K562 (cell line): ENCODE data around the gene PHF20. TPM values are rescaled to one million over a fixed set of nuclear protein-coding genes. Genes with fewer than 3 reads are reported as not detected.

ENCODE experiments used
- C11orf30 ChIP-seq: fragments of 450-650 bp; IDR thresholded peaks from 2 replicates; pipeline ENCODE4 v1.6.1; 2016; ENCODE audit warnings: low read depth, mild to moderate bottlenecking
- CCNT2 ChIP-seq: IDR thresholded peaks from 2 replicates; pipeline ENCODE4 v1.6.1; 2011; ENCODE audit warnings: borderline replicate concordance, low read depth, mild to moderate bottlenecking, moderate library complexity, mixed read lengths, low read length; ENCODE audit not compliant: insufficient read length; ENCODE audit errors: extremely low read depth
- CEBPB ChIP-seq: fragments of 450-650 bp; IDR thresholded peaks from 2 replicates; pipeline ENCODE4 v1.6.1; 2016; ENCODE audit warnings: missing genetic modification characterization, missing compliant biosample characterization
- CGGBP1 ChIP-seq: fragments of 250-450 bp; sonication (Bioruptor Pico); IDR thresholded peaks from 2 replicates; pipeline ENCODE4 v1.9.0; 2021; ENCODE audit warnings: mild to moderate bottlenecking
- ELF1 ChIP-seq: fragments of 200-800 bp; sonication (Bioruptor generic); IDR thresholded peaks from 2 replicates; pipeline ENCODE4 v1.6.1; 2016; ENCODE audit warnings: missing genetic modification characterization, missing compliant biosample characterization
- GABPA ChIP-seq: fragments of 200-800 bp; sonication (Bioruptor generic); conservative IDR thresholded peaks from 2 replicates; pipeline ENCODE4 v1.6.1; 2016; ENCODE audit warnings: low read depth, missing genetic modification characterization, missing compliant biosample characterization
- GATA2 ChIP-seq: sonication (generic); formaldehyde crosslinking; IDR thresholded peaks from 2 replicates; pipeline ENCODE4 v1.4.0; 2020; ENCODE audit warnings: mild to moderate bottlenecking, missing genetic modification reagents
- GTF2F1 ChIP-seq: IDR thresholded peaks from 2 replicates; pipeline ENCODE4 v1.6.1; 2011; ENCODE audit warnings: low read depth, low read length, improper control_type of control experiment
- PTBP1 ChIP-seq: fragments of 200-400 bp; formaldehyde crosslinking; IDR thresholded peaks from 2 replicates; pipeline ENCODE4 v1.6.1; 2017; ENCODE audit warnings: low read depth, low read length
- RAD51 ChIP-seq: fragments of 450-650 bp; IDR thresholded peaks from 2 replicates; pipeline ENCODE4 v1.7.1; 2016; ENCODE audit warnings: low read depth, mild to moderate bottlenecking, borderline replicate concordance
- RBBP5 ChIP-seq: fragments of 200-600 bp; sonication (generic); IDR thresholded peaks from 2 replicates; pipeline ENCODE4 v1.6.1; 2012; ENCODE audit warnings: borderline replicate concordance, mild to moderate bottlenecking, low read length, control low read depth, inconsistent platforms; ENCODE audit not compliant: insufficient read depth, poor library complexity, severe bottlenecking
- TEAD1 ChIP-seq, 2 experiments: fragments of 450-650 bp in 1 of 2; sonication (generic) in 1 of 2; formaldehyde crosslinking; IDR thresholded peaks; 2 replicates each; pipeline versions ENCODE4 v1.4.0 to v1.8.0; 2020 to 2022; ENCODE audit warnings: mild to moderate bottlenecking in 2 of 2, missing genetic modification reagents in 1 of 2
- XRCC3 ChIP-seq: fragments of 450-650 bp; IDR thresholded peaks from 2 replicates; pipeline ENCODE4 v1.6.1; 2017; ENCODE audit warnings: mild to moderate bottlenecking, moderate library complexity
- ZBTB33 ChIP-seq: sonication (generic); formaldehyde crosslinking; IDR thresholded peaks from 2 replicates; pipeline ENCODE4 v1.8.1; 2023; ENCODE audit warnings: mild to moderate bottlenecking, missing genetic modification reagents
- ZFP36 ChIP-seq: fragments of 150-350 bp; IDR thresholded peaks from 2 replicates; pipeline ENCODE4 v1.6.1; 2018; ENCODE audit warnings: low read length, low read depth; ENCODE audit not compliant: partially characterized antibody
- ZNF12 ChIP-seq: sonication (generic); formaldehyde crosslinking; IDR thresholded peaks from 2 replicates; pipeline ENCODE4 v1.4.0; 2020; ENCODE audit warnings: mild to moderate bottlenecking, missing genetic modification reagents
- ZNF639 ChIP-seq, 2 experiments: fragments of 200-800 bp in 1 of 2; sonication (Bioruptor generic) in 1 of 2; sonication (generic) in 1 of 2; formaldehyde crosslinking in 1 of 2; IDR thresholded peaks in 1 of 2; conservative IDR thresholded peaks in 1 of 2; 2 replicates each; pipeline versions ENCODE4 v1.5.0 to v1.6.1; 2016 to 2020; ENCODE audit warnings: missing compliant biosample characterization in 1 of 2, missing genetic modification characterization in 1 of 2, missing genetic modification reagents in 1 of 2
- polyA plus RNA-seq, 8 experiments: library from polyadenylated mRNA; depleted of rRNA in 4 of 8; stranded (reverse) in 5 of 8; unstranded in 3 of 8; fragments of >200 nt; fragmentation: Nextera tagmentation in 2 of 8; fragmentation: Illumina TruSeq in 1 of 8; extraction: Ambion mirVana in 2 of 8; extraction: Trizol in 1 of 8; gene quantifications; 2 replicates each; pipeline versions ENCODE4 v1.2.1 to v1.2.3, GENCODE V29; 2011 to 2014; ENCODE audit warnings: inconsistent platforms in 1 of 8, missing spikeins in 1 of 8
- total RNA-seq, 7 experiments: library from RNA; depleted of rRNA in 6 of 7; stranded (reverse); fragments of >200 nt in 6 of 7; fragmentation: Illumina TruSeq in 2 of 7; extraction: Trizol in 2 of 7; gene quantifications; 2 replicates each; pipeline versions ENCODE4 v1.2.1 to v1.2.3, GENCODE V29; 2011 to 2021; ENCODE audit warnings: low replicate concordance in 1 of 7

PHF20 gene
- total and polyA plus RNA-seq, 9 of the 15 experiments (the other 6 are each of a cell fraction or from before 2014, with no cell fraction given) = 49.9 to 196 (median 70.7) TPM

GRCh38 chr20:35954200-35954906, 182.5 kb downstream of the PHF20 start, which contains the start of gene SCAND1 (continued):
- TF ChIP-seq PTBP1 (no peak), RBBP5 (peak; percentile 93), ZNF12 (CRISPR knock-in tag) (0 out of 2 replicates have a peak, but pooled peaks have one; percentile 26), GABPA (tag) (peak; percentile 100), CEBPB (tag) (no peak), RAD51 (no peak; the same call in 1 of the 2 replicates), XRCC3 (no peak), CCNT2 (peak; percentile 93), GTF2F1 (peak; percentile 68; the same call in 1 of the 2 replicates), CGGBP1 (CRISPR knock-in tag) (peak; percentile 9; the same call in 1 of the 2 replicates), ZBTB33 (CRISPR knock-in tag) (peak; percentile 60; the same call in 1 of the 2 replicates), C11orf30 (peak; percentile 86), ELF1 (peak; percentile 97), ZFP36 (no peak), TEAD1 (CRISPR knock-in tag; IDR thresholded peaks at IDR 0.05) (0 out of 4 replicates have a peak, but pooled peaks of 1 of the 2 experiments have one; percentile 50), GATA2 (CRISPR knock-in tag) (no peak), ZNF639 (CRISPR knock-in tag; conservative IDR thresholded peaks at IDR 0.05 in 1 of 2, IDR thresholded peaks at IDR 0.05 in 1 of 2) (peak in 1 of 2 experiments; percentile 97; a peak in 2 of 4 replicates)
